Endothelial cell of hepatic sinusoid (primary cell): Measurements from ENCODE around the gene SLC25A48.

Experiments
- in situ Hi-C: cut with HindIII; loops from 2 replicates; pipeline ENCODE4 v1.10.0; 2017; ENCODE audit warnings: low sequenced_read_pairs

SLC25A48 gene

GRCh38 chr5:135913713-135914626, 79.5 kb downstream of the SLC25A48 start:
- in situ Hi-C loops, result no loop called here

- in situ Hi-C loops, result no loop called here
Observed at GRCh38 chr5:135915466-135916001, 81.1 kb downstream of the SLC25A48 start.

- in situ Hi-C loops, result no loop called here
Observed at GRCh38 chr5:135916638-135917263, 82.3 kb downstream of the SLC25A48 start.

- in situ Hi-C loops, result no loop called here
Observed at GRCh38 chr5:135920199-135920598, 85.7 kb downstream of the SLC25A48 start.

GRCh38 chr5:135921388-135921787, 86.9 kb downstream of the SLC25A48 start:
- in situ Hi-C loops, result no loop called here

- in situ Hi-C loops, result no loop called here
Observed at GRCh38 chr5:135930029-135930948, 95.8 kb downstream of the SLC25A48 start.

- in situ Hi-C loops, result no loop called here
Observed at GRCh38 chr5:135930949-135931295, 96.5 kb downstream of the SLC25A48 start.

- in situ Hi-C loops, result no loop called here
Observed at GRCh38 chr5:135934939-135935338, 100.5 kb downstream of the SLC25A48 start.

- in situ Hi-C loops, result no loop called here
Observed at GRCh38 chr5:135937245-135937911, 102.9 kb downstream of the SLC25A48 start.
